Fibroblast of lung (primary cell): Measurements from ENCODE around the gene SLC29A1. TPM values are rescaled to one million over a fixed set of nuclear protein-coding genes. Genes with fewer than 3 reads are reported as not detected.

Experiments
- DNase-seq, 2 donors: peaks; one replicate each; pipeline versions ENCODE4 v3.0.0 to v3.0.0-alpha.2; 2010; ENCODE audit warnings: low read depth in 2 of 2
- H2AFZ ChIP-seq: 2 replicates; pipeline ENCODE4 v1.5.1; 2012; ENCODE audit warnings: low read length, control low read depth, inconsistent platforms
- H3K27ac ChIP-seq: 2 replicates; pipeline ENCODE4 v1.5.1; 2011; ENCODE audit warnings: low read length, control low read depth; ENCODE audit not compliant: insufficient read depth
- H3K27me3 ChIP-seq: 2 replicates; pipeline ENCODE4 v1.5.1; 2011; ENCODE audit warnings: mild to moderate bottlenecking, low read length; ENCODE audit not compliant: control insufficient read depth, insufficient read depth
- H3K36me3 ChIP-seq: 2 replicates; pipeline ENCODE4 v1.5.1; 2011; ENCODE audit warnings: low read length; ENCODE audit not compliant: control insufficient read depth, insufficient read depth
- H3K4me1 ChIP-seq: 2 replicates; pipeline ENCODE4 v1.5.1; 2011; ENCODE audit warnings: low read length; ENCODE audit not compliant: control insufficient read depth, insufficient read depth; ENCODE audit errors: extremely low read depth
- H3K4me2 ChIP-seq: 2 replicates; pipeline ENCODE4 v1.5.1; 2011; ENCODE audit warnings: low read length, control low read depth; ENCODE audit not compliant: insufficient read depth; ENCODE audit errors: extremely low read depth
- H3K4me3 ChIP-seq, 4 experiments: fragments of 200-600 bp in 1 of 4; sonication (generic) in 1 of 4; replicated peaks in 1 of 4; 2 replicates each; pipeline ENCODE4 v1.5.1; 2011 to 2016; ENCODE audit warnings: low read length in 4 of 4, low read depth in 3 of 4, mild to moderate bottlenecking in 3 of 4, control low read depth in 2 of 4, inconsistent platforms in 1 of 4, mixed read lengths in 1 of 4; ENCODE audit not compliant: insufficient read depth in 1 of 4; ENCODE audit errors: control extremely low read depth in 1 of 4
- H3K79me2 ChIP-seq: 2 replicates; pipeline ENCODE4 v1.5.1; 2012; ENCODE audit warnings: mild to moderate bottlenecking, low read length, inconsistent platforms; ENCODE audit not compliant: control insufficient read depth, insufficient read depth
- H3K9ac ChIP-seq: 2 replicates; pipeline ENCODE4 v1.5.1; 2011; ENCODE audit warnings: mild to moderate bottlenecking, low read length, control low read depth; ENCODE audit not compliant: insufficient read depth
- H3K9me3 ChIP-seq: 2 replicates; pipeline ENCODE4 v1.5.1; 2012; ENCODE audit warnings: low read depth, low read length; ENCODE audit not compliant: control insufficient read depth, insufficient read depth
- H4K20me1 ChIP-seq: 2 replicates; pipeline ENCODE4 v1.5.1; 2011; ENCODE audit warnings: low read length; ENCODE audit not compliant: control insufficient read depth, insufficient read depth; ENCODE audit errors: extremely low read depth
- EZH2 ChIP-seq: IDR thresholded peaks from 2 replicates; pipeline ENCODE4 v1.5.1; 2012; ENCODE audit warnings: low read length, control low read depth, mild to moderate bottlenecking; ENCODE audit errors: missing control alignments
- polyA plus RNA-seq, 2 donors: library from polyadenylated mRNA; depleted of rRNA in 1 of 2; stranded (reverse) in 1 of 2; unstranded in 1 of 2; fragments of >200 nt; gene quantifications; 2 replicates each; pipeline ENCODE4 v1.2.1, GENCODE V29; 2011 to 2012; ENCODE audit warnings: missing spikeins in 1 of 2
- total RNA-seq: library from RNA; depleted of rRNA; stranded (reverse); fragments of >200 nt; gene quantifications from 2 replicates; pipeline ENCODE4 v1.2.1, GENCODE V29; 2014
- TF ChIP-seq, protein P1 (sequence below), 2 donors: IDR thresholded peaks in 1 of 2; conservative IDR thresholded peaks in 1 of 2; 1 replicate in 1 of 2; 2 replicates in 1 of 2; pipeline ENCODE4 v1.5.1; 2011 to 2012; ENCODE audit warnings: low read length in 2 of 2, control low read depth in 1 of 2, inconsistent platforms in 1 of 2, low read depth in 1 of 2, mild to moderate bottlenecking in 1 of 2

Gene SLC29A1
- total and polyA plus RNA-seq, 2 donors (not counting 1 experiment from before 2014, with no cell fraction given): 13.4 to 21.9 TPM

GRCh38 chr6:44203955-44204354 is 19.4 kb upstream of the SLC29A1 start:
- Histone ChIP-seq H3K4me2 (no peak overlapping the region), H3K4me1 (no peaks in the 10 kb centered on the region), H3K9me3 (no peaks in the 10 kb centered on the region), H3K36me3 (no peaks in the 10 kb centered on the region), H2AFZ (no peak overlapping the region), H4K20me1 (no peaks in the 10 kb centered on the region), H3K27ac (no peak overlapping the region), H3K9ac (no peak overlapping the region), H3K79me2 (no peaks in the 10 kb centered on the region), H3K4me3 (no peak overlapping the region), H3K27me3 (peaks cover 8% of the 10 kb centered on the region)
- TF ChIP-seq, protein P1, sequence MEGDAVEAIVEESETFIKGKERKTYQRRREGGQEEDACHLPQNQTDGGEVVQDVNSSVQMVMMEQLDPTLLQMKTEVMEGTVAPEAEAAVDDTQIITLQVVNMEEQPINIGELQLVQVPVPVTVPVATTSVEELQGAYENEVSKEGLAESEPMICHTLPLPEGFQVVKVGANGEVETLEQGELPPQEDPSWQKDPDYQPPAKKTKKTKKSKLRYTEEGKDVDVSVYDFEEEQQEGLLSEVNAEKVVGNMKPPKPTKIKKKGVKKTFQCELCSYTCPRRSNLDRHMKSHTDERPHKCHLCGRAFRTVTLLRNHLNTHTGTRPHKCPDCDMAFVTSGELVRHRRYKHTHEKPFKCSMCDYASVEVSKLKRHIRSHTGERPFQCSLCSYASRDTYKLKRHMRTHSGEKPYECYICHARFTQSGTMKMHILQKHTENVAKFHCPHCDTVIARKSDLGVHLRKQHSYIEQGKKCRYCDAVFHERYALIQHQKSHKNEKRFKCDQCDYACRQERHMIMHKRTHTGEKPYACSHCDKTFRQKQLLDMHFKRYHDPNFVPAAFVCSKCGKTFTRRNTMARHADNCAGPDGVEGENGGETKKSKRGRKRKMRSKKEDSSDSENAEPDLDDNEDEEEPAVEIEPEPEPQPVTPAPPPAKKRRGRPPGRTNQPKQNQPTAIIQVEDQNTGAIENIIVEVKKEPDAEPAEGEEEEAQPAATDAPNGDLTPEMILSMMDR (conservative IDR thresholded peaks at IDR 0.05 in 1 of 2, IDR thresholded peaks at IDR 0.05 in 1 of 2; ENCODE audit: low read depth in 1 of 2, low read length in 2 of 2): no peak
- TF ChIP-seq EZH2: no peak
- DNase-seq: no peak

- no peak for TF ChIP-seq EZH2
- TF ChIP-seq, protein P1 (conservative IDR thresholded peaks at IDR 0.05 in 1 of 2, IDR thresholded peaks at IDR 0.05 in 1 of 2; ENCODE audit: low read depth in 1 of 2, low read length in 2 of 2): no peak
- no peaks in the 10 kb centered on the region for H3K4me1 ChIP-seq
These were observed 15.4 kb upstream of the SLC29A1 start for GRCh38 chr6:44207966-44208365.

GRCh38 chr6:44211284-44211683 is 12.1 kb upstream of the SLC29A1 start:
- Histone ChIP-seq H3K9ac (no peak overlapping the region), H3K27ac (no peak overlapping the region), H3K79me2 (no peaks in the 10 kb centered on the region), H4K20me1 (no peaks in the 10 kb centered on the region), H3K9me3 (no peaks in the 10 kb centered on the region), H3K36me3 (no peaks in the 10 kb centered on the region), H3K4me1 (no peaks in the 10 kb centered on the region), H3K27me3 (peaks cover 5% of the 10 kb centered on the region), H2AFZ (no peak overlapping the region), H3K4me2 (no peak overlapping the region), H3K4me3 (no peak overlapping the region)
- no peak for DNase-seq
- TF ChIP-seq EZH2: no peak
- TF ChIP-seq, protein P1 (conservative IDR thresholded peaks at IDR 0.05 in 1 of 2, IDR thresholded peaks at IDR 0.05 in 1 of 2; ENCODE audit: low read depth in 1 of 2, low read length in 2 of 2): no peak

More at GRCh38 chr6:44207966-44208365, 15.4 kb upstream of the SLC29A1 start:
- H4K20me1 ChIP-seq: no peaks in the 10 kb centered on the region
- H3K9me3 ChIP-seq: no peaks in the 10 kb centered on the region
- H3K9ac ChIP-seq: no peak overlapping the region
- no peaks in the 10 kb centered on the region for H3K36me3 ChIP-seq
- H3K27me3 ChIP-seq: peaks cover 8% of the 10 kb centered on the region
- no peaks in the 10 kb centered on the region for H3K79me2 ChIP-seq
- no peak for DNase-seq
- H3K4me2 ChIP-seq: no peak overlapping the region
- no peak overlapping the region for H2AFZ ChIP-seq
- H3K27ac ChIP-seq: no peak overlapping the region
- no peak overlapping the region for H3K4me3 ChIP-seq
